HG03571 (cell line): ENCODE data around the gene C10orf120.

Experiments
- ATAC-seq: cut with Tn5 transposase; IDR thresholded peaks from one replicate; pipeline ENCODE4 v1.9.1; 2021; ENCODE audit not compliant: unreplicated experiment

C10orf120 gene

DNA sequence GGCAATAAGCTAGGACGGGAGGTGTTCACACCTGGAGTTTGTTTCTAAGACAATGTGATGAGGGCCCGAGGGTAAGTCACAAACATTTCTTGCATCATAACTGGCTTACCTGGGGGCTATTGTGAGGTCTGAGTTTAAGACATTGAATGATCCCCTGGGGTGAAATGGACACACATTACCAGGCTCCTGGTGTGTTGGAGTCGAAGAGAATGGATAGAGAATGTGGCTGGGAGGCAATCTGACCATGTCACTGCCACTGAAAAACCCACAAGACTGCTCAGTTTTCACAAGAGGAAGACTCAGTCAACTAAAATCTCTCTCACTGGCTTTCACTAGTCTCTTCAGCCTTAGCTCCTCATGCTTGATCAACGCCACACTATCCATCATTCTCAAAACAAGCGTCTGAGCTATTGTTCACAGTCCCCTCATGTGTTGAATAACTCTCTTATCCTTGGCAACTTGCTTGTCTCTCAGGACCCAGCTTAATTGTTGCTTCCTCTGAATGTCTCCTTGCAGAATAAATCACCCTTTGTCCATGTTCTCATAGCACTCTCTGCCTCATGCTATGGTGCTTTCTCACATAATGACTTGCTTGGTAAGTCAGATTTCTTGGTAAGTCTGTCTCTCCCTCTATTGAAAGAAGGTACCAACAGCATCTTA is at the start of gene C10orf120:
Gene C10orf120 (minus strand): TSS at position 51 of the 660 bp plus-strand sequence. CDS start 56 bp downstream, outside the sequence.
- no peak for ATAC-seq

DNA sequence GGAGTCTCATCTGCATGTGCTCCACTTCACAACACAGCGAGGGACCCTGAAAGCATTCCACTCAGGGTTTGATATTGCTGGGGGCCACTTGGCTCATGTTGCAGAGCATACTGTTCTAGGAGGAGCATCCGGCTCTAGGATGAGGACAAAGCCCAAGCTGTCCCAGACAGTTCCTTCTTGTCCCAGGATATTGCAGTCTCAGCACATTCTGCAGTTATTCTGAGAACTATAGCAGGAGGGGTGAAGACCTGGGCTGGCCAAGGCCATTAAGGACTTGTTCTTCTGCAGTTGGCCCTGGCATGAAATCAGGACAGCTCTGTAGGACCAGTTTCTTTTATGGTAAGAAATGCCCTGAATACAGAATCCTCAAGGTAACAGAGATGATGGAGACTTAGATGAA is 48.9 kb upstream of the C10orf120 start:
- ATAC-seq, result no peak

GRCh38 chr10:122746408-122746807 is 46.8 kb upstream of the C10orf120 start:
- ATAC-seq, result no peak

DNA sequence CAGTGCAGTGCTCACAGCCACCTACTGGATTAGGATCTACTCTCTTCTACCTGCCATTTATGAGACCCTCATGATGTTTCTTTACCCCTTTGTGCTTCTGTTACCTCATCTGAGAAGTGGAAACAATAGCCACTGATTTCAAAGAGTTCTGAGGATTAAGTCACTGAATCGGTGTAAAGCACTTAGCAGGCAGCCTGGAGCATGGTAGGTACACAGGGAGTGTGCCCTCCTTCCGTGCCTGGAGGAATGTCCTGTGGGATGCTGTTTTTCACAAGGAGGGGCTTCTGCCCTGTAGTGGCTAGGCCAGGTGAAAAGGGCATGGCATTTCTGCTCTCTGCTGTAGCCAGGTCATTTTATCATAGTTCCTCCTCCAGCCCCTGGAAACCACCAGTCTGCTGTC is 44.6 kb upstream of the C10orf120 start:
- no peak for ATAC-seq

DNA sequence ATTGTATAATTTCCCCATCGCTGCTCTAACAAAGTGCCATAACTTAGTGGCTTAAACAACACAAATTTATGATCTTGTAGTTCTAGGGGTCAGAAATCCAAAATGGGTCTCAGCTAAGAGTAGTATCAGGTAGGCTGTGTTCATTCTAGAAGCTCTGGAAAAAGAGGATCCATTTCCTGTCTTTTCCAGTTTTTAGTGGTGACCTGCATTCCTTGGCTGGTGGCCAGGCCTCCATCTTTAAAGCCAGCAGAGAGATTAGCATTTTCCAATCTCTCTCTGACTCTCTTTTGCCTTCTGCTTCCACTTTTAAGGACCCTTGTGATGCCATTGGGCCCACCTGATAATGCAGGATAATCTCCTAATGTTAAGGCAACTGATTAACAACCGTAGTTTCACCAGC is 41.0 kb upstream of the C10orf120 start:
- no peak for ATAC-seq

DNA sequence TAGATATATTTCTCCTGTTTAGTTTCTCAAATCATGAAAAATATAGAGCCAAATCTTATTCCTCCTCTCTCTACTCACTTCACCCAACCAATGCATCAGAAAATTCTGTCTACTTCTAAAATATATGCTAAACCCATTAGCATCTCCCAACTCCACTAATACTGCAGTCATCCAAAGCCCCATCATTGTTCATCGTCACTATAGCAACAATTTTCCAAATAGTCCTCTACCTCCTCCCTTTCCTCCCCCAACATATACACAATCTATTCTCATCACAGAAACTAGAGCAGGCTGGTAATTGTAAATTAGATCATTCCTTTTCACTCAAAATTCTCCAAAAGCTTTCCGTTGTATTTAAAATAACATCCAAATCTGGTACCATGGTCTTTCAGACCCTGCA is 38.4 kb upstream of the C10orf120 start:
- no peak for ATAC-seq

DNA sequence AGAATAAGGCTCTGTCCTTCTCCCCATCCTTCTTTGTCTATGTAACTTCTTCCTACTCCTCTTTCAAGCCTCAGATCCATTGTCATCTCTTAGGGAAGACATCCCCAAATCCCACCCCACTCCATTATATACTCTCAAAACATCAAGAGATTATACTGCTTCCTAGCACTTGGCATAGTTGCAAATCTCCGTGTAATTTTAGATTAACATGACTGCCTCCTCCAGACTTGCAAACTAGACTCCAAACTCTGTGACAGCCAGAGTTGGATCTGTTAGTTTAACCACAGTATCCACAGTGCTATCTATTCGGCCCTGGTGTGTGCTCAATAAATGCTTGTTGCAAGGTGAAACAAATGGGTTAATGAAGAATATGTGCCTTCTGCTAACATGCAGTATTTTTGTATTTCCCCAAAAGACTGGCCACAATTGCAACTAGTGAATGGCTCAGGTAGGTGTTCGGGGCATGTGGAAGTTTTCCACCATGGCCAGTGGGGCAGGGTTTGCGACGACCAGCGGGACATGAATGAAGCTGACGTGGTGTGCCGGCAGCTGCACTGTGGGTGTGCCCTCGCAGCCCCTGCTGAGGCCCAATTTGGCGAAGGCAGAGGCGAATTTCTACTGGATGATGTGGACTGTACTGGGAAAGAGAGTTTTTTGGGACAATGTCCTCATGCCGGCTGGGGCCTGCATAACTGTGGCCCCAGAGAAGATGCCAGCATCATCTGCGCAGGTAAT is 34.5 kb upstream of the C10orf120 start:
- ATAC-seq, result no peak

DNA sequence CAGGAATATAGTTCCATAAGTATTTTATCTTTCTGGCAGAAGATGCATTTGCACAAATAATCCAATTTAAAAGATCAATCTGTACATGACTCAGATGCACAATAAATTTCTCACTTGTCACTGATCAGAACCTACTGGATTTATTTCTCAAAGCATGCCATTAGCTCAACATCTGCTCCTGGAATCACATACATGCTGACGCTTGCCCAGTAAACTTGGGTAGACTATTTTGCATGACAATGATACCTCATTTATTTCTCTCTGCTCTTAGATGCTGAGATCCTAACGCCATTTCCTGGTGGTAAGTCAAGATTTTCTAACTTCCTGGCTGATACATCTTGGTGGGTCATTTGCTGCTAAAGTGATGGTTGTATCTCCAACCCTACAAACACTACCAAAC is 33.8 kb upstream of the C10orf120 start:
- no peak for ATAC-seq

DNA sequence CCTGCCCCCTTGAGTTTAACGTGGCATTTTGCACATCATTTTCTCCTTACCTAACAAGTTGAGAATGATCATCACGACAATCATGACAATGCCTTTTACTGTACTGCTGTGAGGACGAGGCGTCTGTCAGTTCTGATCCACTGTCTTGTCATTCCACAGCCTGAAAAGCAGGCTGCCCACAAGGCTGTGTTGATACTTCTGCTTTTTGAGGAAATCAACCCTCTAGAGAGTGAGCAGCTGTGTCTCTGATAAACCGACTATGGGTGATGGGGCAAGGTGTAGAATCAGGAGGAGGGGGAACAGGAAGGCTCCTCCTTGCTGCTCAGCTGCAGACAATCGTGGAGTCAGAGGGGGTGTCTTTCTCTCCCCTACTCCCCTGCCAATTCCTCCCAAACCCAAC is 30.6 kb upstream of the C10orf120 start:
- no peak for ATAC-seq

GRCh38 chr10:122729126-122729525 is 29.5 kb upstream of the C10orf120 start:
- ATAC-seq, result no peak

GRCh38 chr10:122727426-122727825 is 27.8 kb upstream of the C10orf120 start:
- ATAC-seq, result no peak

DNA sequence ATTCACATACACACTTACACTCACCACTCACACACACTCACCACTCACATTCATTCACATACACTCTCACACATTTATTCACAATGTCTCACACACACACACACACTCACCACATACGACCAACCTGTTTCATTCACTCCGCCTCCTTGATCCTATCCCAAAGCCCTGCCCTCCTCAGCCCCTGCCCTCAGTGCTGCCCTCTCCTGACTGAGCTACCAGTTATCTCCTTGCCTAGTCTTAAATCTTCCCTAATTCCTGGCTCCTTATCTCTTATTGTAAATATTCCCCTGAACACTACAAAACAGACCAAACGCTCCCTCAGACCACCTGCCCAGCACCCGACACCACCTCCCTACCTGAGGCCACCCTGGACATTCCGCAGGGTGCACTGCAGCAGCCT is 26.1 kb upstream of the C10orf120 start:
- no peak for ATAC-seq

GRCh38 chr10:122725006-122725405 is 25.4 kb upstream of the C10orf120 start:
- no peak for ATAC-seq

DNA sequence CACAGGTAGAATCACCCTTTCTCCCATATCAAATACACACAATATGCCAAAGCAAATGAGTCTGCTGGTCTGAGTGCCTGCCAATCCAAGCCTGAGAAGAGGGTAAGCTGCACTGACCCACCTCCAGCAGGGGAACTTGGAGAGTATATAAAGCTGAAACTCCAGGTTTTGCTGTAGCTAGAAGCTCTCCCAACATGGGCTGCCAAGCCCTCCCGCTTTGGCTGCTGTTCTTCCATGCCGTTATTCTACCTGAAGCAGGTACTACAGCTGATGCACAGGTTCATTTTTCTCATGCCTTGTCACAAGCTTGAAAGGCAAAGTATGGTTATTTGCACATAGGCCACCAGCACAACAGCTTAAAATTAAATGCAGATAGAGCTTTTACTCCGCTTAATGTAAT is 21.5 kb upstream of the C10orf120 start:
- ATAC-seq, result no peak

DNA sequence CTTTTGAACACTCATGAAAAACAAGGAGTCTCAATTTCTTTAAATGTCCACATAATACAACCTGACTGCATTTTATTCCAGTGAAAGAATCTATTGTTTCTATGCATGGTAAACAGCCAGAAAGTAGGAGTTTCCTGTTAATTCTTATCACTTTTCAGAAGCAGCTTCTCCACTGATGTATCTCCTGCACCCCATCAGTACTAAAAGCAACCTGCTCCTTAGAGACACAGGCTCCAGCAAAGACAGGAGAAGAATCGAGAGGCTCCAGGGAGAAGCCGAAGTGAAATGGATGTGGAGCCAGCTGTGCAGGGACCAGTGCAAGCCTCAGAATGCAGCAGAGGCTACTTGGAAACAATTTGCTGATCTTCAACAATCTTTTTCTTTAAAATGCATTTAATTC is 16.4 kb upstream of the C10orf120 start:
- ATAC-seq, result no peak

DNA sequence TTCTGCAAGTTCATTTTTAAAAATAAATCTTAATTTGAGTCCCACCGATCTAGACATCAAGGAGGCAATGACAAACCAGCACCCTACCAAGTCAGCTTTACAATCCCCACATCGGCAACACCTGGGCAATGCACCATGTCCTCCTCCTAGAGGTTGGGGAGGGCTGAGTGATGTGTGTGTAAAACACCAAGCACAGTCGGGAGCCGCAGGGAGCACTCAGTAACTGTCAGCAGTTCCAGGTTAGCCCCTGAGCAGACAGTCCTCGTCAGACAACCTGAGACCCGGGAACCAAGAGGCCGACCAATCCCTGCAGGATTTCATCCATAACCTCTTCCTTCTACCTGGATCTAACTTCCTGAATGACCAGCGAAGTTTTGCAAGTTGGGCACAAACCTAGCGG is 15.9 kb upstream of the C10orf120 start:
- no peak for ATAC-seq

GRCh38 chr10:122713091-122713885 is 13.6 kb upstream of the C10orf120 start:
- ATAC-seq, result no peak

DNA sequence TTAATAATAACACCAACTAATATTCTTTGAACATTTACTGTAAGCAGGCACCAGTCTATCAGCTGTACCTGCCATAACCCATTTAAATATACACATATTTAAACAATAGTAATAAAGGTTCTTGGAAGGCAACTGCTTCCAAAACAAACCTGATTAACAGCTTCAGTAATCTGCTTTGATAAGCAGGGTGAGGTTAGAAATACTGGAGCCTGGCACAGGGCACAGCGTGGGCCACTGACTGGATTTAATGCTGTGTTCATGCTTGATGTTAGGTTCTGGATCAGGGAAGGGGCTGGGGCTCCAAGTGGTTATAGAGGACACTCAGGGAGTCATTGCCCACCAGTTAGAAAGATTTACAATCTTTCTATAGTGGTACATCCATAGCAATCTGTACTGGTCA is 10.9 kb upstream of the C10orf120 start:
- ATAC-seq, result no peak

DNA sequence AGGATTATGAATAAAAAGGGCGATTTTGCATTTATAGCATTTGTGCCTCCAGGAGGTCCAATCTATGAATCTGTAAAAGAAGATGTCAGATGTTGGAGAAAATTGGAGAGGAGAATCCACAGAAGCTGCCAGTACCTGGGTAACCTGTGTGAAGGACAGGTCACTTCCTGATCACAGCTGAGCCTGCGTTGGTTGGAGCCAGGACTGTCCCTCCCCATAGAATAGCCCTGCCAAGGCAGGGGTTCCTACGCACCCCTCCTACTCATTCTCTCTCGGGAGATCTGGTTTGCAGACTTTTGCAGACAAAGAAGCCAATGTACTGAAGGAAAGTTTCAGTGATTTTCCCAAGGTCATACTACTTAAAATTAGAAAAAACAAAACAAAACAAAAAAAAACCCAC is 10.3 kb upstream of the C10orf120 start:
- ATAC-seq, result no peak

DNA sequence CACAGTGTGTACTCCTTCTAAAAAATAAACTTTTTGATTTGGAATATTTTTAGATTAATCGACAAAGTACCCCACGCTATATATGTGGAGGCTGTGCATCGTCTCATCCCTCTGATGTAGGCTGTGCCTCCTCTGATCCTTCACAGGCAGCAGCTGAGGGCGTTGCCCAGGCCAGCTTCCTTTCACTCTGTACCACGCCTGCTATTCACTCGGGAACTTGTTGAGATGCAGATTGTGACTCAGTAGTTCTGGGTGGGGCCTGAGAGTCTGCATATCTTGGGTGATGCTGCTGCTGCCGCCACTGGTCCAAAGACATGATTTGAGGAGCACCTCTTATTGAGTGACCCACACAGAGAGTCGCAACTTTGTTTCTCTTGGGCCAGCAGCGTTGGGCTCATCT is 7.9 kb upstream of the C10orf120 start:
- no peak for ATAC-seq

GRCh38 chr10:122706947-122707346 is 7.3 kb upstream of the C10orf120 start:
- ATAC-seq, result no peak

DNA sequence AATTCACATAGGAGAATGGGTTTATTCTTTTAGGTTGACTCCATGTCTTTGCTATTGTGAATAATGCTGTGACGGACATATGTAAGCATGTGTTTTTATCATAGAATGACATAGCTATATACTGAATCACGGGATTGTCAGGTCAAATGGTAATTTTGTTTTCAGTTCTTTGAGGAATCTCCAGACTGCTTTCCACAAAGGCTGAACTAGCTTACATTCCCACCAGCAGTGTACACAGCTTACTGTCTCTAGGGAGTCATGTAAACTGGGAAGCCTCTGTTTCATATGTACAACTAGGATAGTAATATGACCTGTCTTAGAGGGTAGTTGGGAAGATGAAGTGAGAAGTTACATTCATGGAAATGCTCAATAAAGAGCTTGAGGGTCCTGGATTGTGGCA is 6.8 kb upstream of the C10orf120 start:
- ATAC-seq, result no peak
